Caki2 (cell line): ENCODE results near the gene DICER1. TPM values are rescaled to one million over a fixed set of nuclear protein-coding genes. Genes with fewer than 3 reads are reported as not detected.
A peak's percentile ranks its signal among the peaks of the same experiment; 100 is the strongest.

Source experiments
- DNase-seq: peaks from one replicate; pipeline ENCODE4 v3.0.0-alpha.2; 2015; ENCODE audit warnings: low read depth
- in situ Hi-C: cut with HindIII; loops from 2 replicates; pipeline ENCODE4 v1.10.0; 2016; ENCODE audit warnings: low sequenced_read_pairs, low pct_unique_long_range_greater_than_20kb, mixed read lengths
- total RNA-seq: library from RNA; depleted of rRNA; stranded (reverse); fragments of >200 nt; shearing (Covaris generic); gene quantifications from 2 replicates; pipeline ENCODE4 v1.2.3, GENCODE V29; 2014; ENCODE audit warnings: low replicate concordance

The DICER1 gene
- total RNA-seq, 1 experiment from 2014 or later = 11.6 TPM

GRCh38 chr14:95057147-95057546 is 100.2 kb downstream of the DICER1 start:
- no peak for DNase-seq
- in situ Hi-C loops = no loop called here

GRCh38 chr14:95056476-95056875 is 100.9 kb downstream of the DICER1 start:
- DNase-seq = no peak
- in situ Hi-C loops = no loop called here

DNA sequence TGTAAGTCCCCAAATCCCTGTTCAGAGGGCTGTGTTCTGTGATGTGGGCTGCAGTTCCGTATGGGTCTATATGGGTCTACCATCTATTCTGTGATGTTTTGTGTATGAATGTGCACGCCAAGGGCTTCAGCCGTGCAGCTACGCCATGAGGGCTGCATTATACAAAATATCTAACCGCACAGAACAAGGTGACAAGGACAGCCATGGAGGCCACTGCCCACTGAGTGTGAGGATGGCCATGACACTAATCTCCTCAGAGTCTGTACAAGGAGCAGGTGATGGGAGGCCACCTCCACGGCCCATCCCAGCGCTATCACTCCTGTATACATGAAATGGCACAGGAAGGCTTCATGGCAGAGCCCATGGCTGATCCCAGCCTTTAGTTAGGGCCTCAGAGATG is 102.0 kb downstream of the DICER1 start:
- in situ Hi-C loops = no loop called here
- no peak for DNase-seq

GRCh38 chr14:95054346-95055280 is 102.7 kb downstream of the DICER1 start:
- no peak for DNase-seq
- in situ Hi-C loops = no loop called here

DNA sequence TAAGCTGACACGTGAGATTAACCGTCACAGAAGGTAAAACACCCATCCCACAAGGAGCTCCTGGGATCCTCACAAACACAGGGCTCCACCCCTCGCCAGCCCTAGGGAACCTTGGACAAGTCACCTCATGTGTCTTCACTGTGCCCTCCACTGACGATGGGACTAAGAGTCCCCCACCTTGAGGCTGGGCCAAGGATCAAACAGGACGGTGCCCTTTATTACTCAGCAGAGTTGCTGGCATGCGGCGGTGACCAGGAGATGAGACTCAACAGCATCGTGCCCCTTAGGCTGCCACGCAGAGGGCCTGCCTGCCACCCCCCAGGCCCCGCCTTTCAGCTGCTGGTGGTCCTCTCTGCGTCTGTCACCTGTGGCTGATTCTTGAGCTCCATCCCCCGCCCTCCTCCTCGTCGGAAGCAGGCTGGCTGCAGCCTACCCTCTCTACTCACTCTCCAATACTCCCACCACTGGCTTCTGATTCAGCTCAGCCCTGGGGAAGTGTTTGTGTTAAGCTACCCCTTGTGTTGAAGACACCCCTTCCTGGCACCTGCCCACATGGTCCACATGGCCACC is 105.2 kb downstream of the DICER1 start:
- no peak for DNase-seq
- in situ Hi-C loops = no loop called here

GRCh38 chr14:95049952-95050351 is 107.4 kb downstream of the DICER1 start:
- DNase-seq = no peak
- in situ Hi-C loops = no loop called here

GRCh38 chr14:95048771-95049312 is 108.5 kb downstream of the DICER1 start:
- no peak for DNase-seq
- in situ Hi-C loops = no loop called here

DNA sequence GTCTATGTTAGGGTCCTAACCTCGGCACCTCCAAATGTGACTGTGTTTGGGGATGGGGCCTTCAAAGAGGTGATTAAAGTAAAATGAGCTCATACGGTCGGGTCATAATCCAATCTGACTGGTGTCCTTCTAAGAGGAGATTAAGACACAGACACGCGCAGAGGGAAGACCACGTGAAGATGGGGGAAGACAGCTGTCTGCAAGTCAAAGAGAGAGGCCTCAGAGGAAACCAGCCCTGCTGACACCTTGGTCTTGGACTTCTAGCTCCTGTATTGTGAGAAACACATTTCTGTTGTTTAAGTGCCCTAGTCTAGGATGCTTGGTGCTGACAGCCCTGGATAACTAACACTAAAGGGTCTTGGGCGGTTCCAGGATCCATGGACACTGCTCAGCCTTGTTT is 109.6 kb downstream of the DICER1 start:
- DNase-seq = no peak
- in situ Hi-C loops = no loop called here

GRCh38 chr14:95046711-95047681 is 110.3 kb downstream of the DICER1 start:
- in situ Hi-C loops = no loop called here
- DNase-seq = no peak

DNA sequence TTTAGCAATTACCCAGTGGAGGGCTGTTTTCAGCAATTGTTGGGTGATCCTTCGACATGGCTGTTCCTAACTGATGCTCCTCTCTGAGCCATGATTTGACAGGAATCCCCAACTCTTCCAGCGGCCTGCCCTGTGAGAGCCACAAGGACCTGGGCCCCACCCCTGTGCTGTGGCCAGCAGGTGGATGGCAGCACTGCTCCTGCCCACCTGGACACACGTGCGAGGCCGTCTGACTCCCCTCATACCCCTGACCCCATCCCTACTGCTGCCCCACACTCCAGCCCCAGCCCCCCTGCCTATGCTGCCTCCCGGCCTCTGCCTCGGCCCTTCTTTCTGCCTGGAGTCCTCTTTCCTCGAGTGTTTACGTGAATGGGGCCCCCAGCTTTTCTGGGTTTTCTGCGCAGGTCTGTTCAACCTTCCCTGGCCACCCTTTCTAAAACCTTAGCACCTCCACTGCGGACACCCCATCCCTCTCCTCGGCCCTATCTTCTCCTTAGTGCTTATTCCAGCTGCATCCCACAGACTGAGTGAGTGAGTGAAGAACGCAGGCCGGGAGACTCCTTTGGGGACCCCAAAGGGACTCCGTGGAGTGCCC is 111.4 kb downstream of the DICER1 start:
- in situ Hi-C loops = no loop called here
- DNase-seq = no peak

DNA sequence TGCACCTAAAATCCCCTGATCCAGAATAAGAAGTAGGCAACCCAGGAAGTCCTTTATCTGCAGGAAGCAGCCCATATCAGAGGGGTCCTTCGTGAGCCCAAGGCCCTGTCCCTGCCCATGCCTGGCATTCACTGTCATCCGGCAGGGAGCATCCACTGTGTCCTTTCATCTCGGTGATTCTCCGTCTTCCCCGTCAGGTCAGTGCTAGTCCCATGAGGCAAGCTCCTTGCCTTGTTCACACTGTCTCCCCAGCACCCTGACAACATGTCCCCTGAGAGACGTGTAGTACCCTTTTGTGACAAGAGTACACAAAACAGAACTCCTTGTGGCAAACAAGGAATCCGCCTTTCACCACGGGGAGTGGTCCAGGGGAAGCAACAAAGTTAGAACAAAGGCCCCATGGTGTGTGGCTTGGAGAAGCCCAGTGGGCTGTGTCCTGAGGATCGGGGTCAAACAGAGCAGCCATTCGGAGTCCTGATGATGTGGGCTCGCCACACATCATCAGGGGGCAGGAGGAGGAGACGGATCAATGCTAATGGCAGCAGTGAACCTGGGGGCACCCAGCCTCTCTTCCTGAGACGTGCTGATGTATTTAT is 112.1 kb downstream of the DICER1 start:
- DNase-seq = no peak
- in situ Hi-C loops = no loop called here

DNA sequence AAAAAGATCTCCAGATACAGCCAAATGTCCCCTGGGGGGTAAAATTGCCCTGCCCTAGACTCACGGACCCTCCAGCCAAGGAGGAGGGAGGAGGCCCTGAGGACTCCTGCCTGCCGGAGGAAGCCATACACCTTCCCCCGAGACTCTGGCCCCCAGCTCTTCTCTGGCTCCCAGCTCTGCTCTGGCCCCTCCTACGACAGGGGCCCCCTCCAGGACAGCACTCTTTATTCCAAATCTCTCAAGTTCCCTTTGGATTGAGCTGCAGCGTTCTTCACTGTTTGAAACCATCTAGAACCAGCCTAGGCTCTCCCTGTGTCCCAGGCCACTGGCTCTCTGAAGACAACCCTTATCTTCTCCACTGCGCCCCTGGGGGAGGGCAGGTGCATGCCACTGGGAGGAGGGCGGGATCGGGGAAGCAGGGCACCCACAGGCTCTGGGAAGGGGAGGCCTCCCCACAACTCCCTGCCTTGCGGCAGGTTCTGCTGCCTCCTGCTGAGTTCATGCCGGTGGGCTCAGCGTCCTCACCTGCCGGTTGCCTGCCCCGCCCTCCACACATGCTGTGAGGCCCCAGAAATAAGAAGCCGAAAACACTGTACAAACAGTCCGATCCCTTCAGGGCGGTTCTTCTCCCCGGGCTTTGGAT is 112.7 kb downstream of the DICER1 start:
- in situ Hi-C loops = no loop called here
- no peak for DNase-seq

DNA sequence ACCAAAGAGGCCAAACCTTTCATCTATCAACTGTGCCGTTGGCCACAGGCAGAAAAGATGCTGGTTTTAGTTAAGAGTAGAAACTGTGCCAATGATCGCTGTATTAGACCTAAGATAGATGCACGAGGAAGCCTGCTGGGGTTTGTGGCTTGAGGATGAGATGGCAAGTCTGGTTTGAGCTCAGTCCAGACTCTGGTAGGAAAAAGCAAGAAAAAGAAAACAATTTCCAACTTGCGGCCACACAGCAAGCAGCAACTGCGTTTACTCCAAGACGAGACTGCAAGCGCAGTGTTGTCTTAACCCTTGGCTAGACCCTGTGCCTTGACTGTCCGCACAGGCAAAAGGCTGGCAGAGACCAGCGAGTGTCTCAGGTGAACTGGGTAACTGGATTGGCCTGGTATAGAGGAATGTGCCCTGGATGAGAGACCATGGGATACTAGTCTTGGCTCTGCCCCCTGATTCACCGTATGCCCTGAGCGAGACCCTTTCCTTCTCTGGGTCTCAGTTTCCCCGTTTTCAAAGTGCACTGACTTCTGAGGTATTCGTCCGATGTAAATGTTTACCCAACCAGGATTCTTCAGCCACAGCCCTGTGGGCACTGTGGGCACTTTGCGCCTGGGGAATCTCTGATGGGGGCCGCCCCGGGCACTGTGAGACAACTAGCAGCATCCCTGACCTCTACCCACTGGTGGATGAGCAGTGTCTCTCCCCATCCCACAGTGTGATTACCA is 113.4 kb downstream of the DICER1 start:
- in situ Hi-C loops = no loop called here
- DNase-seq = no peak

GRCh38 chr14:95043314-95043713 is 114.0 kb downstream of the DICER1 start:
- DNase-seq = no peak
- in situ Hi-C loops = no loop called here

DNA sequence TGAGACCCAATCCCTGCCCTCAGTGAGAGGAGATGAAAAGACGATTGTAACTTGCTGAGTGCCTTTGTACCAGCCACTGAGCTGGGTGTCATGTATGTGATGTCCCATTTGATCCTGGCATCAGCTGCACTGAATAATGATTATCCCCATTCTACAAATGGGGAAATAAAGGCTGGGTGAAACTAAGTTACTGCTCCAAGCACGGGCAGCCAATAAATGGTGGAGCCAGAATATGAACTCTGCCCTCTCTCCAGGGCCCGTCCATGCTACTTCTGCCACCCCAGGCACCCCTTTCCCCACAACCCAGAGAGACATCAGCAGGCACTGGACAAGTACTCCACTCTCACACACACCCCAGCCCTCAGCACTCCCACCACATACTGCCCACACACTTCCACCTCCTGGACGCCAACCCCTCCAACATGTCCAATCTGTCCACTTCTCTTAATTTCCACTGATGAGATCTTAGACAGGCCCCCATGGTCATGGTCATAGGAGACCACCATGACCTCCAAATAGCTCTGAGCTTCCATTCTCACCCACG is 115.8 kb downstream of the DICER1 start:
- in situ Hi-C loops = no loop called here

DNA sequence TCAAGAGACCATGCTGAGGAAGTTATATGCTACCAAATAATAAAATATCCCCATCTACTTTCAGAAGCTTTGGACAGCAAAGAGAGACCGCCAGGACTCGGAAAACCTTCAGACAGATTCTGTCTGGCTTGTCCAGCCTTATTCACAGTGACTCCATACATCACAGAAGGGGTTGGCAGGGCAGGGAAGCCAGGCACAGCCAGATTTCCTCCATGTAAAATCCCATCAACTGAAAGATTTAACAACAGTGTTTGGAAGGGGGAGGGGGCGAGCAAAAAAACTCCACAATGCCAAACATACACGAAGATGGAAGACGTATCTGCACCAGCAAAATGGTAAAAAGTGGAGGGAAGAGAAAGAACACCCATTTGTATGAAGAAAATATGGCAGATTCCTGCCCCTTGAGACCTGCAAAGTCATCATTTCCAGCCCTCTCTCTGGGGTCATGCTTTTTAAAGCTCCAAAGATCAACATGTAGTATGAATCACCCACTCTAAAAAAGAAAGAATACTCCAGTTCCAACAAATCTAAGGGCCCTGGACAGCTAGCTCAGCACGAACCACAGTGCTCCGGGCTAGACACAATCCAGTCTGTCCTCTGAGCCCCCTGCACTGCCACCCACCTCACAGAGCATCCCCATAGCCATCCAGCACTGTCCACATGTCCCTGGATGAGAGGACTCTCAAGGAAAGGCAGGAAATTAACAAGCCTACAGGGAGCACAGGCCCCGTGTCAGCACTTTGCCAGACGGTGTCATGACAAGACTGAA is 116.4 kb downstream of the DICER1 start:
- in situ Hi-C loops = no loop called here
- peak; percentile 4 for DNase-seq

More for the DNA sequence above, 115.8 kb downstream of the DICER1 start:
- DNase-seq = no peak
